ENCODE measurements around the gene ZNF768.
"Not testable (repeated sequence)": the region's sequence is repeated elsewhere in the genome, so short reads cannot be mapped to it uniquely, and the experiment has no call there.

The ZNF768 gene

DNA sequence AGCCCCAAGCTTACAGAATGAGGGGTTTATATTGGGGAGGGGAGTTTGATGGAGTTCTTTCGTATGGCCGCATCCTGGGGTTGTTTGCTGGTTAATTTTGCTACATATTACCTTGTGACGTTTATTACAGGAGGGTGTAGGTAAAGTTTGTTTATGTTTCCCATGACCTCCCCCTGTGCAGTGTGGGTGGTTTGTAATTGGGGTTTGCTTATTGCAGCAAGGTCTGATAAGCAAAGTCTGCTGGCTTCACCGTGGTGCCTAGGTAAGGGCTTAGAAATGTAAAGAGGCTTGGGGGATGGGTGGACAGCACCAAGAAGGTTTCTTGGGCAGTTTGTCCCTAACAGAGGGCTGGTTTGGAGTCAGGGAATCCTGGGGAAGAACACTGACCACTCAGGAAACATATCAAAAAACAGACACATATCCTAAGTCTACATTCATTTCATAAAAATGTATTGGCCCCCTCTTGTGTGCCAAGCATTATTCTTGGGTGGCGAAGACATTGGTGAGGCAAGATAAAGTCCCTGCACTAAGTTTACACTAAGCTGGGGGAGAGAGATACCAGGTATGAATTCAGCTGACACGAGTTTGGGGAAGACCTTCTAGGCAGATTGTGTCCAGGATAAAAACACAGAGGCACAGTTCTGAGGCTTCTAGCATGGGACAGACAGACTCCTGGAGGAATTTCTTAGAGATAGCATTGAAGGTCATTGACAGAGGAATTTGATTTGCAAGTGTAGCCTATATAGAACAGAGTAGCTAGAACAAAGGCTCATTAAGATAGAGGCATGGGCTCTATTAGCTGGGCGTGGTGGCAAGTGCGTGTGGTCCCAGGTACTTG is 22.3 kb upstream of the ZNF768 start:
- TF ChIP-seq, protein P1, sequence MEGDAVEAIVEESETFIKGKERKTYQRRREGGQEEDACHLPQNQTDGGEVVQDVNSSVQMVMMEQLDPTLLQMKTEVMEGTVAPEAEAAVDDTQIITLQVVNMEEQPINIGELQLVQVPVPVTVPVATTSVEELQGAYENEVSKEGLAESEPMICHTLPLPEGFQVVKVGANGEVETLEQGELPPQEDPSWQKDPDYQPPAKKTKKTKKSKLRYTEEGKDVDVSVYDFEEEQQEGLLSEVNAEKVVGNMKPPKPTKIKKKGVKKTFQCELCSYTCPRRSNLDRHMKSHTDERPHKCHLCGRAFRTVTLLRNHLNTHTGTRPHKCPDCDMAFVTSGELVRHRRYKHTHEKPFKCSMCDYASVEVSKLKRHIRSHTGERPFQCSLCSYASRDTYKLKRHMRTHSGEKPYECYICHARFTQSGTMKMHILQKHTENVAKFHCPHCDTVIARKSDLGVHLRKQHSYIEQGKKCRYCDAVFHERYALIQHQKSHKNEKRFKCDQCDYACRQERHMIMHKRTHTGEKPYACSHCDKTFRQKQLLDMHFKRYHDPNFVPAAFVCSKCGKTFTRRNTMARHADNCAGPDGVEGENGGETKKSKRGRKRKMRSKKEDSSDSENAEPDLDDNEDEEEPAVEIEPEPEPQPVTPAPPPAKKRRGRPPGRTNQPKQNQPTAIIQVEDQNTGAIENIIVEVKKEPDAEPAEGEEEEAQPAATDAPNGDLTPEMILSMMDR (IDR thresholded peaks at IDR 0.05; ENCODE audit: low read depth, low read length, missing control alignments) = no peak
- DNase-seq (ENCODE audit: low read depth) = no peak
- in situ Hi-C loops (cut with HindIII; ENCODE audit: low sequenced_read_pairs) = no loop called here
- no peak overlapping the region for H3K4me3 ChIP-seq (ENCODE audit: low read depth, low read length)

DNA sequence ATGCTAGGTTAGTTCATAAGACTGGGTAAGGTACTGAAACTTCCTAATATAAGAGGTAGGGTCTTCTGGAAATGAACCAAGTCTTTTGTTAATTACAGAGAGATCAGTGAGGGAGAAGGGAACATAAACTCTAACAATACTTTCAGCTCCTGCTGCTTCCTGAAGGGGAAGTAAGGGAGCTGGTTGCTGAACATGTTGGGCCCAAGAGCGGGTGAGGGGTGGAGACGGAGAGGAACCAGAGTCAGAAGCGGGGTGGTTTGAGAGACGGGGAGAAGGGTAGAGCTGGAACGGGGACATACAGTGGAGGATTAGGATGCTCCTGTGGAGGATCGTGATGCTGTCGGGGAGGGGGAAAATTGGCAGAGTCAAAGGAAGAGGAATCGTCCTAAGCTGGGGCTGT is 19.7 kb upstream of the ZNF768 start:
- TF ChIP-seq, protein P1 (IDR thresholded peaks at IDR 0.05; ENCODE audit: low read depth, low read length, missing control alignments) = no peak
- H3K4me3 ChIP-seq (ENCODE audit: low read depth, low read length) = no peak overlapping the region
- DNase-seq (ENCODE audit: low read depth) = no peak
- in situ Hi-C loops (cut with HindIII; ENCODE audit: low sequenced_read_pairs) = no loop called here

DNA sequence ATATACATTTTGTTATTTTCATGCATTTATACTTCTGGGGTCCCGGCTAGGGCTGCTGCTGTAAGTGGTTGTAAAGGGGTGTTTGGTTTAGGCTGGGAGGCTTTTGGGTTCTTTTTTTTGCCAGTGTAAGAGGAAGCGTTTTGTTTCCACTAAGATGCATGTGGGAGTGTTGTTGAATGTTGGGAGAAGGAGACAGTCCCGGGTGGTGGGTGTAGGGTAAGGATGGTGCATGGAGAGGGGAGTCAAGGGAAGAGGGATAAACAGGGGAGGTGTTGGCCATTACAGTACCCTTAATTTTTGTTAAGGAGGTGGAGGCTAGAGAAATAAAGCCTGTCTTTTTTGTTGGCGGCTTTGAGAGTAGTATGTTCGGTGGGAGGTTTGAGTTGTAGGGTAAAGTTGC is 16.7 kb upstream of the ZNF768 start:
- in situ Hi-C loops (cut with HindIII; ENCODE audit: low sequenced_read_pairs) = no loop called here
- no peak for DNase-seq (ENCODE audit: low read depth)
- TF ChIP-seq, protein P1 (IDR thresholded peaks at IDR 0.05; ENCODE audit: low read depth, low read length, missing control alignments) = no peak
- H3K4me3 ChIP-seq (ENCODE audit: low read depth, low read length) = no peak overlapping the region

DNA sequence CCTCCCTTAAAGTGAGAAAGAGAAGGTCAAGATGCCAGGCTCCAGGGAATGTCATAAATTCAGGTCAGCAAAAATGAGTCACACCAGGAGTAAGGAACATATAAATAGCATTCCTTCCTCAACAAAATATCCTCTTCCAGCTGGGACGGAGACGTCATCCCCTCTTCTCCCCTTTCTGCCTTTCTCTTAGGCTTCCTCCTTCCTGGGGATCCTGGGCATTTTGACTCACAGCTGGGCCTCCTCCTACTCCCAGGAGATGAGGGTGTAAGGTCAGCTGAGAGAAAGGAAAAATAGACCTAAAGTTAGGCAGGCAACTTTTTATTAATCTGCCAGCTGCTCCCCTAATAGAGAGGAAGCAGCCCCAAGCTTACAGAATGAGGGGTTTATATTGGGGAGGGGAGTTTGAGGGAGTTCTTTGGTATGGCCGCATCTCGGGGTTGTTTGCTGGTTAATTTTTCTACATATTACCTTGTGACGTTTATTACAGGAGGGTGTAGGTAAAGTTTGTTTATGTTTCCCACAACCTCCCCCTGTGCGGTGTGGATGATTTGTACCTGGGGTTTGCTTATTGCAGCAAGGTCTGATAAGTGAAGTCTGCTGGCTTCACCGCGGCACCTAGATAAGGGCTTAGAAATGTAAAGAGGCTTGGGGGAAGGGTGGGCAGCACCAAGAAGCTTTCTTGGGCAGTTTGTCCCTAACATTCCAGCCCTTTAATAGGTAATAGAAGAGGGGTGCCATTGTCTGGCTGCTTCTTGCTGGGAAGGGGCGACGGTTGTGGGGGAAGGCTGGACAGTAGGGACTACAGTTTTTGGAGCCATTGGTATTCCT is 15.3 kb upstream of the ZNF768 start:
- DNase-seq (ENCODE audit: low read depth) = no peak
- in situ Hi-C loops (cut with HindIII; ENCODE audit: low sequenced_read_pairs) = no loop called here
- TF ChIP-seq, protein P1 (IDR thresholded peaks at IDR 0.05; ENCODE audit: low read depth, low read length, missing control alignments) = no peak
- H3K4me3 ChIP-seq (ENCODE audit: low read depth, low read length) = no peak overlapping the region

DNA sequence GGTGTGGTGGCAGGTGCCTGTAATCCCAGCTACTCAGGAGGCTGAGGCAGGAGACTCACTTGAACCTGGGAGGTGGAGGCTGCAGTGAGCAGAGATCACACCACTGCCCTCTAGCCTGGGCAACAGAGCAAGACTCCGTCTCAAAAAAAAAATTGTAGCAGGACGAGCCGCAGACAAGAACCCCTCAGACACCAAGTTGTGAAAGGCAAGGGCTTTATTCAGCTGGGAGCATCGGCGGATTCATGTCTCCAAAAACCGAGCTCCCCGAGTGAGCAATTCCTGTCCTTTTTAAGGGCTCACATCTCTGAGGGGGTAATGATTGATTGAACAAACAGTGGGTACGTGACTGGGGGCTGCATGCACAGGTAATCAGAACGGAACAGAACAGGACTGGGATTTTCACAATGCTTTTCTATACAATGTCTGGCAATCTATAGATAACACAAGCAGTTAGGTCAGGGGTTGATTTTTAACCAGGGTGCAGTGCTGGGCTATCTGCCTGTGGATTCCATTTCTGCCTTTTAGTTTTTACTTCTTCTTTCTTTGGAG is 14.6 kb upstream of the ZNF768 start:
- in situ Hi-C loops (cut with HindIII; ENCODE audit: low sequenced_read_pairs); DNase-seq (ENCODE audit: low read depth): not testable (repeated sequence)

DNA sequence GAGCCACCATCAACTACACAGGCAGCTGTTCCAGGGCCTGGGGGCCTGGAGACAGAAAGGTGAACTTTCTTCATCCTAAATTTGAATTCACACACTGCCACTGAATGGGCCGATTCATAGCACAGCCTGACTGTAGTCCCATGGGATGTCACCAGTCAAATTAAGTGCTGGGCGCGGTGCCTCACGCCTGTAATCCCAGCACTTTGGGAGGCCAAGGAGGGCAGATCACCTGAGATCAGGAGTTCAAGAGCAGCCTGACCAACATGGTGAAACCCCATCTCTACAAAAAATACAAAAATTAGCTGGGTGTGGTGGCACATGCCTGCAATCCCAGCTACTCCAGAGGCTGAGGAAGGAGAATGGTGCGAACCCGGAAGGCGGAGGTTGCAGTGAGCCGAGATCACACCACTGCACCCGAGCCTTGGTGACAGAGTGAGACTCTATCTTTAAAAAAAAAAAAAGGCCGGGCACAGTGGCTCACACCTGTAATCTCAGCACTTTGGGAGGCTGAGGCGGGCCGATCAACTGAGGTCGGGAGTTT is 13.7 kb upstream of the ZNF768 start:
- H3K4me3 ChIP-seq (ENCODE audit: low read depth, low read length); in situ Hi-C loops (cut with HindIII; ENCODE audit: low sequenced_read_pairs); DNase-seq (ENCODE audit: low read depth): not testable (repeated sequence)

More for the DNA sequence above, 14.6 kb upstream of the ZNF768 start:
- H3K4me3 ChIP-seq (ENCODE audit: low read depth, low read length) = not testable (repeated sequence)

Data from astrocyte of the cerebellum (primary cell).